Measurements from ENCODE around the gene R3HDM4. TPM values are rescaled to one million over a fixed set of nuclear protein-coding genes. Genes with fewer than 3 reads are reported as not detected.

Gene R3HDM4
- total and polyA plus RNA-seq, 9 of the 15 experiments (the other 6 are each of a cell fraction or from before 2014, with no cell fraction given) = 3.2 to 154 (median 59.0) TPM

DNA sequence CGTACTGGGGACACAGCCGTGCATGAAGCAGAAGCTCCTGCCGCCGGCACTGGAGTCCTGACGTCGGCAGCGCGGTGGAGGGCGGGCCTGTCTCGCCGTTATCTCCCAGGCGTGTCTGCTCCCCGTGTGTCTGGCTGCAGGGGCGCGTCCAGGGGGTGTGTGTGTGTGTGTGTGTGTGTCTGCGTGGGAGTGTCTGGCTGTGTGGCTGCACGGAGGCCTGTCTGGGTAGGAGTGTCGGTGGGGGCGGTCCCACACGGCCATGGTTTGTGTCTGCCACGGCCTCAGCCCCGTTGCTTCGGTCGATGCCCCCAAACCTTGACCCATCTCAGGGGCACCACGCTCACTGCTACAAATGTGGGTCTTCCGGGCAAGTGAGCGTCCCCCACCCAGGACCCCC, 31.1 kb upstream of the R3HDM4 start (continued):
- peak; percentile 98 for TF ChIP-seq SP1 (CRISPR knock-in tag; IDR thresholded peaks at IDR 0.05)
- TF ChIP-seq, protein P1, sequence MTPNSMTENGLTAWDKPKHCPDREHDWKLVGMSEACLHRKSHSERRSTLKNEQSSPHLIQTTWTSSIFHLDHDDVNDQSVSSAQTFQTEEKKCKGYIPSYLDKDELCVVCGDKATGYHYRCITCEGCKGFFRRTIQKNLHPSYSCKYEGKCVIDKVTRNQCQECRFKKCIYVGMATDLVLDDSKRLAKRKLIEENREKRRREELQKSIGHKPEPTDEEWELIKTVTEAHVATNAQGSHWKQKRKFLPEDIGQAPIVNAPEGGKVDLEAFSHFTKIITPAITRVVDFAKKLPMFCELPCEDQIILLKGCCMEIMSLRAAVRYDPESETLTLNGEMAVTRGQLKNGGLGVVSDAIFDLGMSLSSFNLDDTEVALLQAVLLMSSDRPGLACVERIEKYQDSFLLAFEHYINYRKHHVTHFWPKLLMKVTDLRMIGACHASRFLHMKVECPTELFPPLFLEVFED (CRISPR knock-in tag; conservative IDR thresholded peaks at IDR 0.05) = peak; percentile 88
- TF ChIP-seq PHF20 (IDR thresholded peaks at IDR 0.05; ENCODE audit: partially characterized antibody) = peak; percentile 44
- TF ChIP-seq KAT7 (CRISPR knock-in tag; IDR thresholded peaks at IDR 0.05; ENCODE audit: borderline replicate concordance) = no peak; the same call in 1 of the 2 replicates
- peak; percentile 56 for TF ChIP-seq RBBP5 (IDR thresholded peaks at IDR 0.05; ENCODE audit: borderline replicate concordance, insufficient read depth, low read length, poor library complexity, severe bottlenecking)
- no peak for TF ChIP-seq ZNF785 (CRISPR knock-in tag; IDR thresholded peaks at IDR 0.05)
- 0 out of 2 replicates have a peak, but pooled peaks have one; percentile 46 for TF ChIP-seq ETV5 (CRISPR knock-in tag; IDR thresholded peaks at IDR 0.05; ENCODE audit: low read depth)
- TF ChIP-seq ZBTB17 (CRISPR knock-in tag; IDR thresholded peaks at IDR 0.05) = peak; percentile 56; the same call in 1 of the 2 replicates
- peak; percentile 47; the same call in 1 of the 2 replicates for TF ChIP-seq ZNF24 (IDR thresholded peaks at IDR 0.05)
- peak; percentile 80; the same call in 1 of the 2 replicates for TF ChIP-seq MEF2D (tag; conservative IDR thresholded peaks at IDR 0.05; ENCODE audit: low read depth)
- peak; percentile 59; the same call in 1 of the 2 replicates for TF ChIP-seq ZNF263 (CRISPR knock-in tag; IDR thresholded peaks at IDR 0.05; ENCODE audit: borderline replicate concordance)
- TF ChIP-seq ZNF41 (CRISPR knock-in tag; conservative IDR thresholded peaks at IDR 0.05) = 0 out of 2 replicates have a peak, but pooled peaks have one; percentile 57
- TF ChIP-seq ZNF133 (CRISPR knock-in tag; IDR thresholded peaks at IDR 0.05) = no peak
- TF ChIP-seq NRF1 (conservative IDR thresholded peaks at IDR 0.05 in 1 of 2, IDR thresholded peaks at IDR 0.05 in 1 of 2) = peak; percentile 31 to 57; a peak in 2 of 4 replicates
- peak in 1 of 3 experiments; percentile 35 for TF ChIP-seq YY1 (IDR thresholded peaks at IDR 0.05; ENCODE audit: borderline replicate concordance in 1 of 3, control insufficient read depth in 1 of 3, extremely low read depth in 1 of 3, insufficient read depth in 3 of 3, insufficient read length in 1 of 3, insufficient replicate concordance in 2 of 3, low read depth in 1 of 3, low read length in 2 of 3)
- no peak for TF ChIP-seq PTTG1 (tag; IDR thresholded peaks at IDR 0.05; ENCODE audit: low read depth)
- peak; percentile 80 for TF ChIP-seq RB1 (IDR thresholded peaks at IDR 0.05; ENCODE audit: low read depth)
- 0 out of 2 replicates have a peak, but pooled peaks have one; percentile 5 for TF ChIP-seq ZBTB26 (CRISPR knock-in tag; IDR thresholded peaks at IDR 0.05)
- TF ChIP-seq ZNF274 (IDR thresholded peaks at IDR 0.05; ENCODE audit: borderline replicate concordance, low read depth, low read length) = 0 out of 2 replicates have a peak, but pooled peaks have one; percentile 27
- TF ChIP-seq ZNF3 (CRISPR knock-in tag; IDR thresholded peaks at IDR 0.05) = no peak
- TF ChIP-seq PHF21A (IDR thresholded peaks at IDR 0.05; ENCODE audit: borderline replicate concordance, low read depth) = peak; percentile 70; the same call in 1 of the 2 replicates
- peak; percentile 60; the same call in 1 of the 2 replicates for TF ChIP-seq ZEB2 (IDR thresholded peaks at IDR 0.05)
- TF ChIP-seq OTX1 (CRISPR knock-in tag; IDR thresholded peaks at IDR 0.05) = peak; percentile 91
- TF ChIP-seq EP400 (IDR thresholded peaks at IDR 0.05) = peak; percentile 74
- TF ChIP-seq SMAD4 (CRISPR knock-in tag; conservative IDR thresholded peaks at IDR 0.05) = peak; percentile 100
- TF ChIP-seq ELF4 (CRISPR knock-in tag; IDR thresholded peaks at IDR 0.05) = peak; percentile 93
- no peak for TF ChIP-seq ZFP30 (CRISPR knock-in tag; IDR thresholded peaks at IDR 0.05; ENCODE audit: borderline replicate concordance)
- peak; percentile 63 to 94 for TF ChIP-seq KDM1A (IDR thresholded peaks at IDR 0.05)

Measured in K562 (cell line).